ENCODE measurements around the gene VSNL1. TPM values are rescaled to one million over a fixed set of nuclear protein-coding genes. Genes with fewer than 3 reads are reported as not detected.

VSNL1 gene
- total RNA-seq, 1 donor from 2014 or later: 94.4 TPM

GRCh38 chr2:17584689-17585088 lies 44.2 kb downstream of the VSNL1 start:
- Histone ChIP-seq H3K9me3 (ENCODE audit: low read depth) (no peaks in the 10 kb centered on the region), H3K4me3 (no peak overlapping the region), H2AFZ (replicated peaks) (no peak overlapping the region), H3K27ac (no peak overlapping the region), H3F3A (ENCODE audit: low read depth) (no peaks in the 10 kb centered on the region), H3K4me2 (no peak overlapping the region), H3K36me3 (no peaks in the 10 kb centered on the region), H4K20me1 (ENCODE audit: low read depth) (no peaks in the 10 kb centered on the region), H3K9ac (no peak overlapping the region), H3K79me2 (ENCODE audit: low read depth) (peaks cover 75% of the 10 kb centered on the region), H3K4me1 (peaks cover 23% of the 10 kb centered on the region), H3K27me3 (no peaks in the 10 kb centered on the region)
- peaks cover 2% of the 10 kb centered on the region for H3K4me1 Mint-ChIP-seq
- no peaks in the 10 kb centered on the region for H3K36me3 Mint-ChIP-seq
- no peak overlapping the region for H3K27ac Mint-ChIP-seq
- DNase-seq (ENCODE audit: low spot score): no peak
- no peaks in the 10 kb centered on the region for H3K9me3 Mint-ChIP-seq
- TF ChIP-seq EZH2 (IDR thresholded peaks at IDR 0.05): no peak
- TF ChIP-seq CTCF (IDR thresholded peaks at IDR 0.05): no peak
- no peak for TF ChIP-seq EZH2phosphoT487 (IDR thresholded peaks at IDR 0.05)
- H3K27me3 Mint-ChIP-seq (ENCODE audit: insufficient read depth, low read depth): peaks cover 4% of the 10 kb centered on the region
- H3K4me3 Mint-ChIP-seq: no peak overlapping the region

GRCh38 chr2:17587469-17587868 lies 47.0 kb downstream of the VSNL1 start:
- no peak overlapping the region for H2AFZ ChIP-seq (replicated peaks)
- H3K36me3 Mint-ChIP-seq: no peaks in the 10 kb centered on the region
- H3K9me3 Mint-ChIP-seq: no peaks in the 10 kb centered on the region
- no peaks in the 10 kb centered on the region for H3K4me1 Mint-ChIP-seq
- H3K36me3 ChIP-seq: no peaks in the 10 kb centered on the region
- no peak overlapping the region for H3K4me3 ChIP-seq
- H3K27ac ChIP-seq: no peak overlapping the region
- no peak overlapping the region for H3K4me3 Mint-ChIP-seq
- no peak for DNase-seq (ENCODE audit: low spot score)
- no peak overlapping the region for H3K4me2 ChIP-seq
- TF ChIP-seq EZH2 (IDR thresholded peaks at IDR 0.05): no peak
- TF ChIP-seq CTCF (IDR thresholded peaks at IDR 0.05): no peak
- TF ChIP-seq EZH2phosphoT487 (IDR thresholded peaks at IDR 0.05): no peak
- peaks cover 70% of the 10 kb centered on the region for H3K79me2 ChIP-seq (ENCODE audit: low read depth)
- H3K9ac ChIP-seq: no peak overlapping the region
- no peaks in the 10 kb centered on the region for H4K20me1 ChIP-seq (ENCODE audit: low read depth)
- peaks cover 4% of the 10 kb centered on the region for H3K27me3 Mint-ChIP-seq (ENCODE audit: insufficient read depth, low read depth)
- peaks cover 40% of the 10 kb centered on the region for H3K4me1 ChIP-seq
- peak overlapping the region; percentile 38 for H3K27ac Mint-ChIP-seq
- no peaks in the 10 kb centered on the region for H3K9me3 ChIP-seq (ENCODE audit: low read depth)
- H3K27me3 ChIP-seq: no peaks in the 10 kb centered on the region
- H3F3A ChIP-seq (ENCODE audit: low read depth): no peaks in the 10 kb centered on the region

GRCh38 chr2:17588031-17588430 lies 47.5 kb downstream of the VSNL1 start:
- Mint-ChIP-seq H3K9me3 (no peaks in the 10 kb centered on the region), H3K4me1 (no peaks in the 10 kb centered on the region), H3K4me3 (no peak overlapping the region), H3K27ac (no peak overlapping the region), H3K36me3 (no peaks in the 10 kb centered on the region), H3K27me3 (ENCODE audit: insufficient read depth, low read depth) (peaks cover 4% of the 10 kb centered on the region)
- no peak overlapping the region for H3K9ac ChIP-seq
- H3K4me3 ChIP-seq: no peak overlapping the region
- DNase-seq (ENCODE audit: low spot score): no peak
- no peak overlapping the region for H3K27ac ChIP-seq
- H3K79me2 ChIP-seq (ENCODE audit: low read depth): peaks cover 65% of the 10 kb centered on the region
- H4K20me1 ChIP-seq (ENCODE audit: low read depth): no peaks in the 10 kb centered on the region
- H3K27me3 ChIP-seq: no peaks in the 10 kb centered on the region
- no peaks in the 10 kb centered on the region for H3K9me3 ChIP-seq (ENCODE audit: low read depth)
- TF ChIP-seq EZH2 (IDR thresholded peaks at IDR 0.05) (no peak), EZH2phosphoT487 (IDR thresholded peaks at IDR 0.05) (no peak), CTCF (IDR thresholded peaks at IDR 0.05) (no peak)
- H2AFZ ChIP-seq (replicated peaks): no peak overlapping the region
- H3K4me1 ChIP-seq: peaks cover 40% of the 10 kb centered on the region
- H3K4me2 ChIP-seq: no peak overlapping the region
- H3K36me3 ChIP-seq: no peaks in the 10 kb centered on the region
- H3F3A ChIP-seq (ENCODE audit: low read depth): no peaks in the 10 kb centered on the region
